KOPT-K1 (cell line): Measurements from ENCODE around the gene SCN8A.
"Not testable (repeated sequence)": the region's sequence is repeated elsewhere in the genome, so short reads cannot be mapped to it uniquely, and the experiment has no call there.

Experiments
- H3K27ac ChIP-seq: fragments of 200-600 bp; sonication (generic); 2 replicates; pipeline ENCODE4 v1.5.1; 2016; ENCODE audit warnings: antibody characterized with exemption, mild to moderate bottlenecking, low read depth, low read length; ENCODE audit not compliant: poor library complexity, severe bottlenecking
- H3K36me3 ChIP-seq: fragments of 200-600 bp; sonication (generic); 2 replicates; pipeline ENCODE4 v1.5.1; 2017; ENCODE audit warnings: antibody characterized with exemption, mild to moderate bottlenecking, low read length, moderate library complexity; ENCODE audit not compliant: insufficient read depth
- H3K9me3 ChIP-seq: fragments of 200-600 bp; sonication (generic); 2 replicates; pipeline ENCODE4 v1.5.1; 2017; ENCODE audit warnings: antibody characterized with exemption, low read length, mild to moderate bottlenecking; ENCODE audit not compliant: insufficient read depth, poor library complexity, severe bottlenecking

The SCN8A gene

GRCh38 chr12:51636986-51637385 is 46.0 kb downstream of the SCN8A start:
- no peak overlapping the region for H3K27ac ChIP-seq
- no peaks in the 10 kb centered on the region for H3K36me3 ChIP-seq

GRCh38 chr12:51639361-51639760 is 48.3 kb downstream of the SCN8A start:
- H3K36me3 ChIP-seq = no peaks in the 10 kb centered on the region
- no peaks in the 10 kb centered on the region for H3K9me3 ChIP-seq
- no peak overlapping the region for H3K27ac ChIP-seq

More at GRCh38 chr12:51636986-51637385, 46.0 kb downstream of the SCN8A start:
- H3K9me3 ChIP-seq = no peaks in the 10 kb centered on the region

DNA sequence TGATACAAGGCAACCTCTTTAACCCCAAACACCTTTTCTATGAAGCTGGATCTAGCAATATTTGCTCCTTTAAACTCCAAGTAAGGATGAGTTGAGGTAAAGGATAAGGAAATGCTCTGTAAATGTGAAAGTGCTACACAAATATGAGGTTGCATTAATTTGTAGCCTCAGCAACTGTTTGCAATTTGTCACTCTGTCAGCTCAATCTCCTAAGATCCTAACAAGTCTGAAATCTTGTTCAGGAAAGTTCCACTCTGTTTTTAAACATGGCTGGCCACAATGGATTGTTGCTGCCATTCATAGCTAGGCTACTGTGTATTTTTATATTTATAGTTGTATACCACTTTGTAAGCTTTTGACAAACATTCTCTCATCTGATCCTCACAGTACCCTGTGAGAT is 51.3 kb downstream of the SCN8A start:
- no peaks in the 10 kb centered on the region for H3K36me3 ChIP-seq
- no peaks in the 10 kb centered on the region for H3K9me3 ChIP-seq
- H3K27ac ChIP-seq = no peak overlapping the region

DNA sequence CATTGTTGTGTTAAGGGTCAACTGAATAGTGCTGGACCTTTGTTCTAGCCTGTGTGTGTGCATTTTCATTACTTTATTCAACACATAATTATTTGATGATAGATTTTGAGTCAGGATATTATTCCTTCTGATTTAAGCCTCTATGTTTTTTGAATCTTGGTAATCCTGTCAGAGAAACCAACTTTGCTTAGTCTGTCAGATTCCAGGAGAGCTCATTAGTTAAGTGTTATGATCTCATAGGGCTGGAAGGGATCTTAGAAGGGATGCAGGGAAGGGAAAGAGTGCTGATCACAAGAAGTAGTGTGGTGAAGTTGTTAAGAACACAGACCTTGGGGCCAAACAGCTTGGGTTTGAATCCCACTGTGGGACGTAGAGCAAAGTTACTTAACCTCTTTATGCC is 52.9 kb downstream of the SCN8A start:
- no peaks in the 10 kb centered on the region for H3K36me3 ChIP-seq
- H3K27ac ChIP-seq = no peak overlapping the region
- no peaks in the 10 kb centered on the region for H3K9me3 ChIP-seq

GRCh38 chr12:51644691-51645090 is 53.7 kb downstream of the SCN8A start:
- H3K9me3 ChIP-seq, H3K36me3 ChIP-seq, H3K27ac ChIP-seq: not testable (repeated sequence)

DNA sequence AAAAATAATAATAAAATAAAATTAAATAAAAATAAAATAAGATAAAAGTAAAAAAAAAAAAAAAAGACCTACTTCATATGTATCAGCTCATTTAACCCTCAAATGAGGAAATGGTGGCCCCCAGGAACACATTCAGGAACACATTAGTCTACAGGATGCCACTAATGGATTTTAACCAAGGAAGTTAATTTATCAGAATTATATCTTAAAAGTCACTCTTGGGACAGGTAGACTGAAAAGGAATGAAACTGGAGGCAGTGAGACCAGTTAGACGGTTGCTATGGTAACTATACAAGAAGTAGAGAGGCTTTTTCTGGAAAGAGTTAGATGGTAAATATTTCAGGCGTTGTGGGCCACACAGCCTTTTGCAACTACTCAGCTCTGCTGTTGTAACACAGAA is 54.9 kb downstream of the SCN8A start:
- Histone ChIP-seq H3K36me3 (no peaks in the 10 kb centered on the region), H3K27ac (no peak overlapping the region), H3K9me3 (peaks cover 8% of the 10 kb centered on the region)

- peaks cover 8% of the 10 kb centered on the region for H3K9me3 ChIP-seq
- no peak overlapping the region for H3K27ac ChIP-seq
- no peaks in the 10 kb centered on the region for H3K36me3 ChIP-seq
Measured at GRCh38 chr12:51647647-51648046, 56.6 kb downstream of the SCN8A start.

DNA sequence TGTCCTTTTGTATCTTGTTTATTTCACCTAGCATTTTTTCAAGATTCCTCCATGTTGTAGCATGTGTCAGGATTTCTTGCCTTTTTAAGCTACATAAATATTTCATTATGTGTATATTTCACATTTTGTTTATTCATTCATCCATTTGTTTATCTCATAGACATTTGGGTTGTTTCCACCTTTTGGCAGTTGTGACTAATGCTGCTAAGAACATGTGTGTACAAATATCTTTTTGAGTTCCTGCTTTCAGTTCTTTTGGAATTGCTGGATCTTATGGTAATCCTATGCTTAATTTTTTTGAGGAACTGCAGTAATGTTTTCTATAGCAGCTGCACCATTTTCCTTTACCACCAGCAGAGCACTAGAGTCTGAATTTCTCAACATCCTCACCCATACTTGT is 62.4 kb downstream of the SCN8A start:
- Histone ChIP-seq H3K9me3 (peaks cover 13% of the 10 kb centered on the region), H3K36me3 (no peaks in the 10 kb centered on the region), H3K27ac (no peak overlapping the region)

DNA sequence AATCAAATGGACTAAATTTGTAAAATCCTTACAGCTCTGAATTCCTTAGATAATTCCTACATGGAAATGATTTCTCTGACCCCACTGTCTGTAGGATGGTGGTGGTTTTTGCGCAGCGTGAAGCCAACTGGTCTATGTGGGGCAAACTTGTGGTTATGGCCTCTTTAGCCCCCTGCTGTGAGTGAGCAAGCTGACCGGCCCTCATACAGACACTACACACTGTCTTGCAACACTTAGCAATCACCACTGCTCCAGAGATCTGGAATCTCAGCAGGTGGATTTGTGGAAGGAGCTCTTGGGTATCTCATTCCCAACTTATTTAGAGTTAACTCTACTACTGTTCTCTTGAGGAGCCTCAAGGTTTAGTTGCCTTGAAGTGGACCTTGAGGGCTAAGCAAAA is 70.2 kb downstream of the SCN8A start:
- H3K36me3 ChIP-seq = no peaks in the 10 kb centered on the region
- H3K9me3 ChIP-seq = peaks cover 4% of the 10 kb centered on the region
- no peak overlapping the region for H3K27ac ChIP-seq

DNA sequence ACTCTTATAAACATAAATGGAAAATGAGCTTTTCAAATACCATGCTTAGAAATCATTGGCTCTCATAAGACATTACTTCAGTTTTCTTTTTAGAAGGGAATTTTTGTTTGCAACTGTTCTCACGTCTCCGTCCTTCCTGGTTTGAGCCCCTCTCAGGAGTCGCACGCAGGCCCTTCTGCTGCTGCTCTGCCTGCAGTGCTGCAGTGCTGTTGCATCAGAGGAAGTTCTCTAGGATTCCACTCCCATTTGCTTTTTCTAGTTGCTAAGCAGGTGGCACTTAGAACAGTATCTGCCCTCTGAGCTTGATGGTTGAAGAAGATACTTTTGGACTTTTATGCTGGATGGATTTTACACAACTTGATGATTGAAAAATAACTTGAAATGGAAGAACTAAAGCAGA is 70.8 kb downstream of the SCN8A start:
- no peaks in the 10 kb centered on the region for H3K36me3 ChIP-seq
- H3K27ac ChIP-seq = no peak overlapping the region
- peaks cover 4% of the 10 kb centered on the region for H3K9me3 ChIP-seq

- H3K9me3 ChIP-seq = peaks cover 2% of the 10 kb centered on the region
- no peak overlapping the region for H3K27ac ChIP-seq
- H3K36me3 ChIP-seq = no peaks in the 10 kb centered on the region
Measured at GRCh38 chr12:51662728-51663154, 71.7 kb downstream of the SCN8A start.

DNA sequence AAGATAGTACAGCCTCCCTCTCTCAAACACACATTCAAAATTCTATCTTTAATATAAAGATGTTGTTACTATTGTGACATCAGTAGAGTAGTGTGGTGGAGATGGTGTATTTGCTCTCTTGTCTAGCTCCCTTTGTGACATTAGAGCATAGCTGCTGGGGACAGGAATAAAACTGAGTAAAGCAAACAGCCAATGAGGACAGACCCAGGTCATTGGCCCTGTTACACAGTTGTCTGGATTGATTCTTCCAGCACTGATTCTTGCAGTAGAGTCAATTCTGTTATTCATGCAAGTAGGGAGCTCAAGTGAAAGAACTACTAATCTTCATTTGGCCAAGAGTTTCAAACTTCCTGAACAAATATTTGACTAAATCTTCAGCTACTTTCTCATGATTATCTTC is 72.4 kb downstream of the SCN8A start:
- H3K9me3 ChIP-seq = no peaks in the 10 kb centered on the region
- no peaks in the 10 kb centered on the region for H3K36me3 ChIP-seq
- no peak overlapping the region for H3K27ac ChIP-seq

DNA sequence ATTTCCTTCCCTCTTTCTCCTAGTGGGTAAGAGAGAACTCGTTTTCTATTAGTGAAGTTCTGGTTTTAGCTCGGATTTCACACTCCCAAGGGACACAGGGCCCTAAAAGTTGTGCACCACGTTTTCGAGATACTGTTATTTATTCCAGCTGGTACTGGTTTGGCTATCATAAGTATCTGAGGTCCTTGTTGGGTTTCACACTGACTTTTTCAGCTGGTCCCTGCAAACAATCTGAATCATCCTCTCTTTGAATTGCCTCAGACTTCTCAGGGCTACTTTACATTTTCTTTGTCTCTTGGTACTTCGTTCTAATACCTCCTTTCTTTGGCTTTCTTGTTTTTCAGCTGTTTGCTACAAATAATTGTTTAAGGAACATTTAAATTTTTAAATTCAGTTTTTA is 75.7 kb downstream of the SCN8A start:
- H3K9me3 ChIP-seq = no peaks in the 10 kb centered on the region
- H3K27ac ChIP-seq = no peak overlapping the region
- H3K36me3 ChIP-seq = no peaks in the 10 kb centered on the region

GRCh38 chr12:51667269-51667668 is 76.2 kb downstream of the SCN8A start:
- Histone ChIP-seq H3K27ac (no peak overlapping the region), H3K36me3 (no peaks in the 10 kb centered on the region), H3K9me3 (no peaks in the 10 kb centered on the region)

GRCh38 chr12:51669271-51669670 is 78.2 kb downstream of the SCN8A start:
- no peaks in the 10 kb centered on the region for H3K36me3 ChIP-seq
- no peak overlapping the region for H3K27ac ChIP-seq
- no peaks in the 10 kb centered on the region for H3K9me3 ChIP-seq

DNA sequence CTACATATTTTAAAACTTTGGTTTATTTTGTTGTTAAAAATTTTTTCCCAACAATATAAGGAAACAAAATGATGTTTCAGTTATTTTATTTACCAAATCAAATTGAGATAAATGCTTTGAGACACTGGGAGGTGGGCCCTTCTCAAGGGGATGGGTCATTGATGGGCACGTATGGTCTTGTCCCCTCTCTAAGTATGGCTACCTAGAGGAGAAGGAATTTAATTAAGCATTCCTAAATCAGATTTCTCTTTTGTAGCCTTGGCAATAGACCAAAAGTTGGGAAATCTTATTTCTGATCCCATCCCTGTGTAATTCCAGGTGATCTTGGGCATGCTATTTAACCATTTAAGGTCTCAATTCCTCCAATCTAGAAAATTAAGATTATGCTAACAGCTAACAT is 79.0 kb downstream of the SCN8A start:
- Histone ChIP-seq H3K9me3 (no peaks in the 10 kb centered on the region), H3K27ac (no peak overlapping the region), H3K36me3 (no peaks in the 10 kb centered on the region)

GRCh38 chr12:51672334-51672733 is 81.3 kb downstream of the SCN8A start:
- no peaks in the 10 kb centered on the region for H3K36me3 ChIP-seq
- H3K27ac ChIP-seq = no peak overlapping the region
- H3K9me3 ChIP-seq = no peaks in the 10 kb centered on the region
